SK-N-MC (cell line): ENCODE measurements around the gene MNAT1.
"Not testable (repeated sequence)": the region's sequence is repeated elsewhere in the genome, so short reads cannot be mapped to it uniquely, and the experiment has no call there.

Experiments used
- DNase-seq: peaks from one replicate; pipeline ENCODE4 v3.0.0-alpha.2; 2011; ENCODE audit warnings: low read depth, low spot score
- H3K27ac ChIP-seq: fragments of 200-600 bp; sonication (generic); 2 replicates; pipeline ENCODE4 v1.5.1; 2016; ENCODE audit warnings: mixed run types
- H3K36me3 ChIP-seq: fragments of 200-600 bp; sonication (generic); 2 replicates; pipeline ENCODE4 v1.6.1; 2017; ENCODE audit warnings: antibody characterized with exemption, low read length, mixed read lengths; ENCODE audit not compliant: insufficient read depth
- H3K4me3 ChIP-seq: fragments of 200-600 bp; sonication (generic); 2 replicates; pipeline ENCODE4 v1.5.1; 2016
- H3K9ac ChIP-seq: fragments of 200-600 bp; sonication (generic); 2 replicates; pipeline ENCODE4 v1.8.0; 2017; ENCODE audit warnings: mixed run types, mixed read lengths; ENCODE audit not compliant: insufficient read length
- H3K9me3 ChIP-seq: fragments of 200-600 bp; sonication (generic); 2 replicates; pipeline ENCODE4 v1.6.1; 2017; ENCODE audit warnings: low read depth, mild to moderate bottlenecking, antibody characterized with exemption, low read length, moderate library complexity, mixed read lengths
- EZH2 ChIP-seq: fragments of 200-600 bp; sonication (generic); IDR thresholded peaks from one replicate; pipeline ENCODE4 v1.6.1; 2017; ENCODE audit warnings: antibody characterized with exemption
- FOXP2 ChIP-seq: optimal IDR thresholded peaks from 2 replicates; pipeline ENCODE3; 2011; ENCODE audit warnings: mild to moderate bottlenecking, moderate library complexity; ENCODE audit not compliant: insufficient read depth; ENCODE audit errors: extremely low read length, control extremely low read depth
- POLR2AphosphoS5 ChIP-seq: IDR thresholded peaks from 2 replicates; pipeline ENCODE4 v1.6.1; 2012; ENCODE audit warnings: mild to moderate bottlenecking, low read depth, low read length, borderline replicate concordance

Gene MNAT1

GRCh38 chr14:60720391-60720790 lies 14.2 kb upstream of the MNAT1 start:
- no peak overlapping the region for H3K4me3 ChIP-seq
- H3K27ac ChIP-seq, result no peak overlapping the region
- H3K9me3 ChIP-seq, result no peaks in the 10 kb centered on the region

DNA sequence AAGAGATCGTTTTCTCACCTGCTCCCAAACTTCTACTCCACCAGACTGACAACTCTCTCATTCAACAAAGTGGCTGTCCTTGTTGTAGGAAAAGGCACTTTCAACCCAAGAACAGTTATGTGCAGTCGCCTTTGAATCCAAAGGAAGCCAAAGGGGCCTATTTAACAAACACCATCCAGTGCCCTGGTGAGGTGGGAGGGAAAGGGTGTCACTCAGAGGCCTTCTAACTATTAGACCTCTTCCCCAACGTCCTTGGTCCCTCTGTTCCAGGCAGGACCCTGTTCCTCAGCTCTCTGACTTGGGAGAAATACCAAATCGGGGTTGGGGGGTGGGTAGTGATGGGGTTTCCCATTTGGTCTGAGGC lies 13.6 kb upstream of the MNAT1 start:
- Histone ChIP-seq H3K4me3 (no peak overlapping the region), H3K9ac (no peak overlapping the region), H3K27ac (no peak overlapping the region), H3K36me3 (peaks cover 8% of the 10 kb centered on the region; the same call in 1 of the 2 replicates), H3K9me3 (no peaks in the 10 kb centered on the region)
- TF ChIP-seq POLR2AphosphoS5 (no peak), FOXP2 (no peak), EZH2 (no peak)
- no peak for DNase-seq

More at GRCh38 chr14:60720391-60720790, 14.2 kb upstream of the MNAT1 start:
- peaks cover 8% of the 10 kb centered on the region; the same call in 1 of the 2 replicates for H3K36me3 ChIP-seq
- DNase-seq, result no peak
- no peak overlapping the region for H3K9ac ChIP-seq
- no peak for TF ChIP-seq POLR2AphosphoS5
- TF ChIP-seq EZH2, result no peak
- TF ChIP-seq FOXP2, result no peak

DNA sequence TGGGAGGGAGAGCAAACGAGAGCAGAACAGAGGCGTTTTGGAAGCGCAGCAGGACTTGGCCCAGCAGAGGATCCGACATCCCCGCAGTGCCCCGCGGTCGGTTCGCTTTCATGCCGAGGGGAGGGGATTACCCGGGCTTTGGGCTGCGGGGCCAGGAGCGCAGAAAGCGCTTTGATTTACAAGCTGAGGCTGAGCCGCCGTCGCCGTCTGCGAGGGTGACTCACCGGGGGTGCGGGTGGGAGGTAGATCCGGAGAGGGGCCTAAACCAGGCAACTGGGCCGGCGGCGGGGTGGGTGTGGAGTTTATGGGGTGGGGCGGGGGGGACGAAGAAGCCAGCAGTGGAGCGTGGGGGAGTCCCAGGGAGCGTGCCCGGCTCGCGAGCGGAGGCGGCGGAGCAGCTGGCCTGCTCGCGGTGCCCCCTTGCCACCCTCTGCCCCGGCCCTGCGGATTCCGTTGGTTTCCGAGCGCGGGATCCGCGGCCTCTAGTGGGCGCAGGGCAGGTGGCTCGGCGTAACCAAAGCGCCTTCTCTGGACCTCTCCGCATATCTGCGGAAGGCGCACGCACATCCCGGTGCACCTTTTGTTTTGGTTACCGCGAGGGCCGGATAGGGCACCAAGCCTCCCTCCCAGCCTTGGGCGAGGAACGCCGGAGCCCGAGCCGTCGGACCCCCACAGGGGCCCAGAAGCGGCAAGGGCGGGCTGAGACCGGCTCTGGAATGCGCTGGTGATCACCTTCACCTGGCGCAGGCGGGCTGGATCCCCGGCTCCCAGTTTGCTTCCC lies 13.0 kb upstream of the MNAT1 start:
- TF ChIP-seq EZH2, result no peak
- no peak for TF ChIP-seq FOXP2
- no peak for TF ChIP-seq POLR2AphosphoS5
- peak overlapping the region; percentile 87 for H3K4me3 ChIP-seq
- peak overlapping the region; percentile 80 for H3K9ac ChIP-seq
- DNase-seq, result no peak
- peaks cover 8% of the 10 kb centered on the region; the same call in 1 of the 2 replicates for H3K36me3 ChIP-seq
- H3K9me3 ChIP-seq, result no peaks in the 10 kb centered on the region
- no peak overlapping the region for H3K27ac ChIP-seq

DNA sequence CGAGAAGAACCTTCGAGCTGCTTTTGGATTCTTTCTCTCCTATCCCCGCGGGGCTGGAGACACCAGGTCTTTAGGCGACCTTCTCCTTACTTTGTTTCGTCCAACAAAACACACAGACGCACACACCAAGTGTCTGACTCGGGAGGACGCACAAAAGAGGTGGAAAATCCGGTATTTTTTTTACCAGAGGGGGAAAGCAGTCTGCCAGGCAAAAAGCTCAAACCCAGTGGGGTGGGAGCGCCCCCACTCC lies 12.5 kb upstream of the MNAT1 start:
- Histone ChIP-seq H3K4me3 (peak overlapping the region; percentile 87), H3K9me3 (no peaks in the 10 kb centered on the region), H3K27ac (no peak overlapping the region), H3K36me3 (peaks cover 8% of the 10 kb centered on the region; the same call in 1 of the 2 replicates), H3K9ac (peak overlapping the region; percentile 80)
- no peak for DNase-seq
- no peak for TF ChIP-seq EZH2
- TF ChIP-seq POLR2AphosphoS5, result no peak

- Histone ChIP-seq H3K4me3 (peak overlapping the region; percentile 87), H3K27ac (no peak overlapping the region)
- no peak for DNase-seq
These were observed 12.0 kb upstream of the MNAT1 start for GRCh38 chr14:60722357-60723115.

GRCh38 chr14:60723116-60723906 lies 11.2 kb upstream of the MNAT1 start:
- peak overlapping the region; percentile 80 for H3K9ac ChIP-seq
- H3K36me3 ChIP-seq, result peaks cover 8% of the 10 kb centered on the region; the same call in 1 of the 2 replicates
- DNase-seq, result no peak
- H3K4me3 ChIP-seq, result peak overlapping the region; percentile 87
- TF ChIP-seq FOXP2 (no peak), POLR2AphosphoS5 (no peak), EZH2 (no peak)
- no peaks in the 10 kb centered on the region for H3K9me3 ChIP-seq
- no peak overlapping the region for H3K27ac ChIP-seq

More at GRCh38 chr14:60722357-60723115, 12.0 kb upstream of the MNAT1 start:
- no peak for TF ChIP-seq FOXP2
- no peak for TF ChIP-seq EZH2
- TF ChIP-seq POLR2AphosphoS5, result no peak
- Histone ChIP-seq H3K9ac (peak overlapping the region; percentile 80), H3K36me3 (peaks cover 8% of the 10 kb centered on the region; the same call in 1 of the 2 replicates), H3K9me3 (no peaks in the 10 kb centered on the region)

DNA sequence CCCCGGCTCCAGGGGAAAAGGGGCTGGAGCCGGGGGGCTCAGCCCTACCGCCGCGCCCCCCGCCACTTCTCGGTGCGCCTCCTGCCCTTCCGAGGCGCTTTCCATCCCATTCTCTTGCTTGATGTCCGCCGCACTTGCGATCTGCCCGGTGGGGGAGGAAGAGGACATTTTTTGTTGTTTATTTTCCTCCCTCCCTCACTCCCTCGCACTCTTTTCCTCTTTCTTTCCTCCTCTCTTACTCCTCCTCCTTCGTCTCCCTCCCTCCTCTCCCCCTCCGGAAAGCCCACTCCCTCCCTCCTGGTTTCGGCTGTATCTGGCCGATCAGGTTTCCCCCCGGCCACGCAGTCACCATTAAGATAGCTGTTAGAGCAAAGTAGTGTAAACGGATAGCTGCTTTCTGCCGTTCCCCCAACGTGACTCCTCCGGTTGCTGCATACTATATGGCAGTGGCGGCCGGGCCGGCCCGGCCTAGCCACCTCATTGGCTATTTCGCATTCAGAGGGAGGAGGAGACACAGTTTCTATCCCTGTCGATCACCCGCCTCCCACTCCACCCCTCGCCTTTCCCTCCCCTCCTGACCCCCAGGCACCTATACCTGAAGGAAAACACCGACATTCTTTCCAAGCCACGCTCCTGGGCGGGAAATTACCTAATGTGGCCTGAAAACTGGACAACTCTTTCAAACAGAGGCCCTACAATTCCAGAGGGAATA lies 10.5 kb upstream of the MNAT1 start, which contains the start of gene SIX4:
TSS of gene SIX4 (minus strand) at position 445 of the 712 bp plus-strand sequence. CDS start at position 168, 277 bp downstream.
- DNase-seq, result no peak
- H3K4me3 ChIP-seq, result peak within 1 kb of the TSS; percentile 87
- peak within 1 kb of the TSS; percentile 80 for H3K9ac ChIP-seq
- H3K36me3 ChIP-seq, result peaks cover 8% of the 10 kb centered on the region; the same call in 1 of the 2 replicates
- no peak within 1 kb of the TSS for H3K27ac ChIP-seq
- TF ChIP-seq EZH2, result no peak
- TF ChIP-seq FOXP2, result no peak
- peak; percentile 66; the same call in 1 of the 2 replicates for TF ChIP-seq POLR2AphosphoS5
- H3K9me3 ChIP-seq, result no peaks in the 10 kb centered on the region

- H3K27ac ChIP-seq, H3K36me3 ChIP-seq, H3K9me3 ChIP-seq, H3K9ac ChIP-seq, DNase-seq, H3K4me3 ChIP-seq: not testable (repeated sequence)
These were observed 3.3 kb upstream of the MNAT1 start for GRCh38 chr14:60731291-60731690.
